ENCODE results near the gene EPHA2.

Gene EPHA2

DNA sequence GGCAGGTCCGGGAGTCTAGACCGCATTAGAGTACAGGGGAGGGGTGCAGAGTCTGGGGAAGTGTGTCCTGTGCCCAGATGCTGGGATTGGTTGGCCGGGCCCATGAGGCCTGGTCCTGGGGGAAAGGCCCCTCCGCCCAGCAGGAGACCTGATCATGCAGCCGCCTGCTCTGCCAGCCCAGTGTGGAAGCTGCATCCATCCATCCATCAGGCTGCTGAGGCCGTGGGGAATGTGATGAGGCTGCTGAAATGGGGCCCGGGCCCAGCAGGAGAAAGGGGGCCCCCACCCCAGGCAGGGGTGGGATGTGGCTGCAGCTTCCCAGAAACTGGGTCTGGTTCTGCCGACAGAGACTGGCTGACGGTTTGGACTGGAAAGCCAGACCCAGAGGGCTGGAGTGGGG lies 37.2 kb downstream of the EPHA2 start:
- H3K27ac ChIP-seq (ENCODE audit: low read length): no peak overlapping the region
- H4K20me1 ChIP-seq (ENCODE audit: insufficient read depth, low read length): no peaks in the 10 kb centered on the region; the same call in 1 of the 2 replicates
- no peak overlapping the region for H3K4me3 ChIP-seq (ENCODE audit: low read depth in 1 of 2, low read length in 2 of 2)
- H3K4me2 ChIP-seq (ENCODE audit: insufficient read depth, low read length): no peak overlapping the region
- no peak for TF ChIP-seq EZH2 (IDR thresholded peaks at IDR 0.05; ENCODE audit: borderline replicate concordance, low read depth, low read length, severe bottlenecking)
- TF ChIP-seq, protein P1, sequence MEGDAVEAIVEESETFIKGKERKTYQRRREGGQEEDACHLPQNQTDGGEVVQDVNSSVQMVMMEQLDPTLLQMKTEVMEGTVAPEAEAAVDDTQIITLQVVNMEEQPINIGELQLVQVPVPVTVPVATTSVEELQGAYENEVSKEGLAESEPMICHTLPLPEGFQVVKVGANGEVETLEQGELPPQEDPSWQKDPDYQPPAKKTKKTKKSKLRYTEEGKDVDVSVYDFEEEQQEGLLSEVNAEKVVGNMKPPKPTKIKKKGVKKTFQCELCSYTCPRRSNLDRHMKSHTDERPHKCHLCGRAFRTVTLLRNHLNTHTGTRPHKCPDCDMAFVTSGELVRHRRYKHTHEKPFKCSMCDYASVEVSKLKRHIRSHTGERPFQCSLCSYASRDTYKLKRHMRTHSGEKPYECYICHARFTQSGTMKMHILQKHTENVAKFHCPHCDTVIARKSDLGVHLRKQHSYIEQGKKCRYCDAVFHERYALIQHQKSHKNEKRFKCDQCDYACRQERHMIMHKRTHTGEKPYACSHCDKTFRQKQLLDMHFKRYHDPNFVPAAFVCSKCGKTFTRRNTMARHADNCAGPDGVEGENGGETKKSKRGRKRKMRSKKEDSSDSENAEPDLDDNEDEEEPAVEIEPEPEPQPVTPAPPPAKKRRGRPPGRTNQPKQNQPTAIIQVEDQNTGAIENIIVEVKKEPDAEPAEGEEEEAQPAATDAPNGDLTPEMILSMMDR (IDR thresholded peaks at IDR 0.05; ENCODE audit: borderline replicate concordance, extremely low read depth, low read length, poor library complexity, severe bottlenecking): no peak
- no peaks in the 10 kb centered on the region for H3K79me2 ChIP-seq (ENCODE audit: insufficient read depth, low read length)
- DNase-seq (no peak), ATAC-seq (ENCODE audit: insufficient read depth, low read depth) (no peak)
- no peak overlapping the region for H3K9ac ChIP-seq (ENCODE audit: low read depth, low read length)
- H3K9me3 ChIP-seq (ENCODE audit: insufficient read depth, low read length, severe bottlenecking): no peaks in the 10 kb centered on the region
- H3K4me1 ChIP-seq (ENCODE audit: insufficient read depth, low read length): no peaks in the 10 kb centered on the region
- H3K36me3 ChIP-seq (ENCODE audit: insufficient read depth, low read length): no peaks in the 10 kb centered on the region
- no peaks in the 10 kb centered on the region for H3K27me3 ChIP-seq (ENCODE audit: insufficient read depth, low read length, poor library complexity)
- no peak overlapping the region for H2AFZ ChIP-seq (ENCODE audit: low read depth, low read length)

DNA sequence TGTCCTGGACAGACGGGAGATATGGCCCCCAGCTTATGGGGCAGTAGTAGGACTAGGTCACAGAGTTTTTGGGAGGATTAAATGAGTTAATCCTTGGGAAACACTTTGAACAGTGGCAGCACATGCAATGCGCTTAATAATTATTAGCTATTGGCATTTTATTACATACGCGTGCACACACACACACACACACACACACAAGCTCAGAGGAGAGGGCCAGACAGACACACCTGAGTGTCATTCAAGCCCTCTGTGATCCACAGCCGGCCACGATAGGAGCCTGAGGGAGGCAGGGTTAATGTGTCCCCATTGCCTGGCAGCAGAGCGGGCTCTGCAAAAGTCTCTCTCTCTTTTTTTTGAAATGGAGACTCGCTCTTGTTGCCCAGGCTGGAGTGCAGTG lies 37.9 kb downstream of the EPHA2 start:
- no peak overlapping the region for H3K27ac ChIP-seq (ENCODE audit: low read length)
- no peaks in the 10 kb centered on the region for H3K4me1 ChIP-seq (ENCODE audit: insufficient read depth, low read length)
- H2AFZ ChIP-seq (ENCODE audit: low read depth, low read length): no peak overlapping the region
- H3K79me2 ChIP-seq (ENCODE audit: insufficient read depth, low read length): no peaks in the 10 kb centered on the region
- DNase-seq (no peak), ATAC-seq (ENCODE audit: insufficient read depth, low read depth) (no peak)
- no peaks in the 10 kb centered on the region for H3K9me3 ChIP-seq (ENCODE audit: insufficient read depth, low read length, severe bottlenecking)
- no peak overlapping the region for H3K4me3 ChIP-seq (ENCODE audit: low read depth in 1 of 2, low read length in 2 of 2)
- no peak overlapping the region for H3K9ac ChIP-seq (ENCODE audit: low read depth, low read length)
- no peaks in the 10 kb centered on the region; the same call in 1 of the 2 replicates for H4K20me1 ChIP-seq (ENCODE audit: insufficient read depth, low read length)
- no peak for TF ChIP-seq EZH2 (IDR thresholded peaks at IDR 0.05; ENCODE audit: borderline replicate concordance, low read depth, low read length, severe bottlenecking)
- TF ChIP-seq, protein P1 (IDR thresholded peaks at IDR 0.05; ENCODE audit: borderline replicate concordance, extremely low read depth, low read length, poor library complexity, severe bottlenecking): no peak
- no peaks in the 10 kb centered on the region for H3K36me3 ChIP-seq (ENCODE audit: insufficient read depth, low read length)
- no peak overlapping the region for H3K4me2 ChIP-seq (ENCODE audit: insufficient read depth, low read length)
- H3K27me3 ChIP-seq (ENCODE audit: insufficient read depth, low read length, poor library complexity): no peaks in the 10 kb centered on the region

DNA sequence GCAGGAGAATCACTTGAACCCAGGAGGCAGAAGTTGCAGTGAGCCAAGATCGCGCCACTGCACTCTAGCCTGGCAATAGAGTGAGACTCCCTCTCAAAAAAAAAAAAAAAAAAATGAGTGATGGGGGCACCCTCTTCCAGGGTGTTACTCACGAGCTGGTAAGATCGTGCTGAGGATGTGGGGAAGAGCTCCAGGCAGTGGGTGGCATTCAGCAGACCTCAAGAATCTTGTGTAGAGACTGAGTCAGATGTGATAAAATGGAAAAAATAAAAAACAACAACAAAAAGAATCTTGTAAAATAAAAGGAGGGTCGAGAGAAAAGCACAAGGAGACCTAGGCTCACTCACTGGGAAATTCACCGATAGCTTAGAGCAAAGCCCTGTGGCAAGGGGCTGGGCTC lies 38.5 kb downstream of the EPHA2 start:
- Histone ChIP-seq H3K4me2 (ENCODE audit: insufficient read depth, low read length) (no peak overlapping the region), H4K20me1 (ENCODE audit: insufficient read depth, low read length) (no peaks in the 10 kb centered on the region; the same call in 1 of the 2 replicates), H3K27me3 (ENCODE audit: insufficient read depth, low read length, poor library complexity) (no peaks in the 10 kb centered on the region), H3K79me2 (ENCODE audit: insufficient read depth, low read length) (no peaks in the 10 kb centered on the region), H3K4me1 (ENCODE audit: insufficient read depth, low read length) (no peaks in the 10 kb centered on the region), H3K9me3 (ENCODE audit: insufficient read depth, low read length, severe bottlenecking) (no peaks in the 10 kb centered on the region), H3K9ac (ENCODE audit: low read depth, low read length) (no peak overlapping the region), H3K4me3 (ENCODE audit: low read depth in 1 of 2, low read length in 2 of 2) (no peak overlapping the region), H3K36me3 (ENCODE audit: insufficient read depth, low read length) (no peaks in the 10 kb centered on the region), H3K27ac (ENCODE audit: low read length) (no peak overlapping the region), H2AFZ (ENCODE audit: low read depth, low read length) (no peak overlapping the region)
- no peak for ATAC-seq (ENCODE audit: insufficient read depth, low read depth)
- TF ChIP-seq, protein P1 (IDR thresholded peaks at IDR 0.05; ENCODE audit: borderline replicate concordance, extremely low read depth, low read length, poor library complexity, severe bottlenecking): no peak
- no peak for TF ChIP-seq EZH2 (IDR thresholded peaks at IDR 0.05; ENCODE audit: borderline replicate concordance, low read depth, low read length, severe bottlenecking)
- DNase-seq: no peak

DNA sequence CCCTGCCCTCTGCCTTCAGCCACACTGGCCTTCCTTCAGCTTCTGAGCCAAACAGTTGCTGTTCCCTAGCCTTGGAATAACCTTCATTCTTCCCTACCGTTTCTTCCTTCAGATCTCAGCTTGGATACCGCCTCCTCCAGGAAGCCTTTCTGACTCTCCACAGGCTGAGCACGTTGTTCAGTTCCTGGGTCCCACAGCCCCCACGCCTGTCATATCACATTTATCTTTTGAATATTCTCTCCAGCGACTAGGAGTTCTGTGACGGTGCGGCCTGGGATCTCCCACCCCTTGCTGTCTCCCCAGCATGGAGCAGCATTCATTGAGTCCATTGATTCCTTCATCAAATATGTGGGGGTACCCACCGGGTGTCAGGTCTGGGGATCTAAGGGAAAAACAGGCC lies 39.2 kb downstream of the EPHA2 start:
- DNase-seq: no peak

More for the DNA sequence above, 39.2 kb downstream of the EPHA2 start:
- ATAC-seq (ENCODE audit: insufficient read depth, low read depth): no peak
- no peaks in the 10 kb centered on the region for H3K4me1 ChIP-seq (ENCODE audit: insufficient read depth, low read length)
- H3K4me3 ChIP-seq (ENCODE audit: low read depth in 1 of 2, low read length in 2 of 2): no peak overlapping the region
- H3K79me2 ChIP-seq (ENCODE audit: insufficient read depth, low read length): no peaks in the 10 kb centered on the region
- no peak overlapping the region for H2AFZ ChIP-seq (ENCODE audit: low read depth, low read length)
- H3K27ac ChIP-seq (ENCODE audit: low read length): no peak overlapping the region
- no peaks in the 10 kb centered on the region; the same call in 1 of the 2 replicates for H4K20me1 ChIP-seq (ENCODE audit: insufficient read depth, low read length)
- TF ChIP-seq EZH2 (IDR thresholded peaks at IDR 0.05; ENCODE audit: borderline replicate concordance, low read depth, low read length, severe bottlenecking): no peak
- TF ChIP-seq, protein P1 (IDR thresholded peaks at IDR 0.05; ENCODE audit: borderline replicate concordance, extremely low read depth, low read length, poor library complexity, severe bottlenecking): no peak
- no peaks in the 10 kb centered on the region for H3K9me3 ChIP-seq (ENCODE audit: insufficient read depth, low read length, severe bottlenecking)
- peaks cover 1% of the 10 kb centered on the region for H3K27me3 ChIP-seq (ENCODE audit: insufficient read depth, low read length, poor library complexity)
- no peaks in the 10 kb centered on the region for H3K36me3 ChIP-seq (ENCODE audit: insufficient read depth, low read length)
- no peak overlapping the region for H3K9ac ChIP-seq (ENCODE audit: low read depth, low read length)
- no peak overlapping the region for H3K4me2 ChIP-seq (ENCODE audit: insufficient read depth, low read length)

Measured in DND-41 (cell line).